Heart left ventricle (tissue), 13 donors: Measurements from ENCODE around the gene CDC16.

Experiments used
- POLR2A ChIP-seq, 2 donors: fragments of 450-650 bp; IDR thresholded peaks; one replicate each; pipeline ENCODE4 v1.6.1; 2017; ENCODE audit warnings: antibody characterized with exemption in 2 of 2, mild to moderate bottlenecking in 2 of 2, moderate library complexity in 2 of 2
- TF ChIP-seq, protein P1 (sequence below), 12 donors: fragments of 200-600 bp; sonication (generic) in 4 of 12; IDR thresholded peaks; one replicate each; pipeline versions ENCODE4 v1.5.0 to v1.8.0; 2018 to 2022; ENCODE audit warnings: antibody characterized with exemption in 12 of 12, mild to moderate bottlenecking in 5 of 12
- donor health status: ischemic (EF 13 %, LVEDD 7.1; RV severe dilation, severe dysfunction).
- donor health status: DM: no; HTN: yes; CAD: no.
- donor health status: DM: no; HTN: no; CAD: no.
- donor health status: ischemic (EF 25% LVEDD 6.9; RV normal size, moderate dysfunction).
- donor health status: ischemic (EF 25% LVEDD 5.7; RV mildly dilated, moderate dysfunction).
- donor health status: ischemic (EF 35%, LVEDD 5.7; RV mildly dilated, moderate dysfunction).
- donor health status: nonischemic (EF 11% LVEDD 7.7; RV severe dilation, severe dysfunction).
- donor health status: DM: yes; HTN: yes; CAD: no.
- donor health status: PGD.
- donor health status: ischemic (EF 29% LVEDD 5.4; RV normal size, mild dysfunction).
- donor health status: nonischemic (EF 23%, LVEDD 6.1; RV moderate dilation, normal function).

DNA sequence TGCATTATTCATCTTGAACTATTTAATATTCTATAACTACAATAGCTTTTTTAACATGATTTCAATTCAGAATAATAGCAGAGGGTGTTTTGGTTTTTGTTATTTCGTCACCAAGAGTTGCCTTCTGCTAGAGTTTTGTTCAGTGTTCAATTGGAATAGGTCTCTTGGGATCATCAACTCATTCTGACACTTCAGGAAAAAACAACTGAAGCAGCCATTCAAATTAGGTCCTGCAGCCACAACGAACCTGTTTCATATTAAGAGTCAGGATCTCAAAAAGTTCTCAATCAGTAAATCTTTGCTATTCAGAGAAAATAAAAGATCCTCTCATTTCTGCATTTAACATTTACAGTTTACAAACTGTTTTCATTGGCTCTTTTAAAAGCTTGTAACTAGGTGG lies 77.2 kb downstream of the CDC16 start:
- TF ChIP-seq, protein P1, sequence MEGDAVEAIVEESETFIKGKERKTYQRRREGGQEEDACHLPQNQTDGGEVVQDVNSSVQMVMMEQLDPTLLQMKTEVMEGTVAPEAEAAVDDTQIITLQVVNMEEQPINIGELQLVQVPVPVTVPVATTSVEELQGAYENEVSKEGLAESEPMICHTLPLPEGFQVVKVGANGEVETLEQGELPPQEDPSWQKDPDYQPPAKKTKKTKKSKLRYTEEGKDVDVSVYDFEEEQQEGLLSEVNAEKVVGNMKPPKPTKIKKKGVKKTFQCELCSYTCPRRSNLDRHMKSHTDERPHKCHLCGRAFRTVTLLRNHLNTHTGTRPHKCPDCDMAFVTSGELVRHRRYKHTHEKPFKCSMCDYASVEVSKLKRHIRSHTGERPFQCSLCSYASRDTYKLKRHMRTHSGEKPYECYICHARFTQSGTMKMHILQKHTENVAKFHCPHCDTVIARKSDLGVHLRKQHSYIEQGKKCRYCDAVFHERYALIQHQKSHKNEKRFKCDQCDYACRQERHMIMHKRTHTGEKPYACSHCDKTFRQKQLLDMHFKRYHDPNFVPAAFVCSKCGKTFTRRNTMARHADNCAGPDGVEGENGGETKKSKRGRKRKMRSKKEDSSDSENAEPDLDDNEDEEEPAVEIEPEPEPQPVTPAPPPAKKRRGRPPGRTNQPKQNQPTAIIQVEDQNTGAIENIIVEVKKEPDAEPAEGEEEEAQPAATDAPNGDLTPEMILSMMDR (IDR thresholded peaks at IDR 0.05), result no peak
- TF ChIP-seq POLR2A (IDR thresholded peaks at IDR 0.05), result no peak
